ENCODE data around the gene RAB8A.
"Not testable (repeated sequence)": the region's sequence is repeated elsewhere in the genome, so short reads cannot be mapped to it uniquely, and the experiment has no call there.

RAB8A gene

DNA sequence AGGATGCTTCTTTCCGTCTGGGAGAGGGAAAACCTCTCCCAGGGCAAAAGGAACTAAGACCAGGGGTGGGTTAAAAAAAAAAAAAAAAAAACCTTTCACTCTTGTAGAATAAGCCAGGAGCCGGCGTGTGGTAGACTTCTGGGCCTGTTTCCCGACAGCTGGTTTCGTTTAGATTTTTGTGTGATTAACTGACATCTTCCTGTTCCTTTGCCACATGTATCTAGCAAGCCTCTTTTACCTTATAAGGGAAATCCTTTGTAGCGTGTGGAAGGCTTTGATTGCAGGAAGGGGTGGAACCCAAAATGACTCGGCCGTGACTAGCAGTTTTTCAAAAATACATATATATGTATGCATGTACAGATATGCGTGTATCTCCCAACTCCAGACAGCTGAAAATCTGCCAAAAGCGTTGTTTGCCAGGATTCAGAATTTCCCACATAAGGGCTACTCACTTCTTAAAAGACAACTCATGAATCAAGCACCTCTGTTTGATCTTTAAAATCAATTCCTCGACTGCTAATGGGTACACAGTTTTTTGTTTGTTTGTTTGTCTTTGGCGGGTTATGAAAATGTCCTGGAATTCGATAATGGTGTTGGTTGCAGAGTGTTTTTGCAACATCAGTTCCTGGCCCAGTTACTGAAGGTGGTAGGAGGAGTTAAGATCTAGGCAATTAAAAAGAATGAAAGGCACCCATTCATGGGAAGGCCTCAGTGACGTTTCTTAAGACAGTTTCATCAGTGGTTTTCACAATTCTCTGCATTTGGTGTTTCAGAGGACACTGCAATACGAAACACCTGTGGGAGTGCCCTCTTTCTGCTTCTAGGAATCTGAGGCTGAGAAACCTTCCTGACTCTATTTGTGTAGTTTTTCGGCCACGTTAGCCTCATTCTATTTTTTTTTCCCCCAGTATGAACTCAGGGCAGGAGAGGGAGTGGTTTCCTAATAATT, 32.7 kb upstream of the RAB8A start:
- DNase-seq (ENCODE audit: low read depth), result peak; percentile 67

DNA sequence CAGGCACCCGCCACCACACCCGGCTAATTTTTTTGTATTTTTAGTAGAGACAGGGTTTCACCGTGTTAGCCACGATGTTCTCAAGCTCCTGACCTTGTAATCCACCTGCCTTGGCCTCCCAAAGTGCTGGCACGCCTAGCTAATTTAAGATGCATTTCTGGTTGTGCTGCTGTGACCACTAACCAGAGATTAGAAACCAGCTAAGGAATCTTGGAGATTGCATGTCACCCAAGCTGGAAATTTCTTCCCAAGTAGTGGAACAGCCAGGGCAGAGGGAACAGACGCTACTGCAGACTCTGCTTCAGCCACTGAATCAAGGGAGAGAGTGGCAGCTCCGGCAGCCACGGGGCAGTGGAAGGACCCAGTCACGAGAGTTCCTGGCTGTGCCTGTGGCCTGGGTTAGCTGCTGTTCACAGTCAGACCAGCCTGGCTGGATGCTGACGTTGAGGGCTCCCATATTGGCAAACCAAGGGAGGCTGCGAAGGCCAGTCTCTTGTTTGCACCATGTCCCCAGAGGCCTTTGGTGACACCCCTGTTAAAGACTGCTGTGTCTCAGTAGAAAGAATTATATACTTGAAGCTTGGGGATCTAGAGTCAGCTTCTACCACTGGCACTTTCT, 27.5 kb upstream of the RAB8A start:
- DNase-seq (ENCODE audit: low read depth), result no peak

DNA sequence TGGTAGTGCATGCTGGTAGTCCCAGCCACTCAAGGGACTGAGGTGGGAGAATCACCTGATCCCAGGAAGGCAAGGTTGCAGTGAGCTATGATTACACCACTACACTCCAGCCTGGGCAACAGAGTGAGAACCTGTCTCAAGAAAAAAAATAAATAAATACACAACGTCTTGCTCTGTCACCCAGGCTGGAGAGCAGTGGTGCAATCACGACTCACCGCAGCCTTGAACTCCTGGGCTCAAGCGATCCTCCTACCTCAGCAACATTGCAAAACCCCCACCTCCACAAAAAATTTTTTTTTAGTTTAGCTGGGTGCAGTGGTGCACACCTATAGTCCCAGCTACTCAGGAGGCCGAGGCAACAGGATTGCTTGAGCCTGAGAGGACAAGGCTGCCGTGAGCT, 26.6 kb upstream of the RAB8A start:
- no peak for DNase-seq (ENCODE audit: low read depth)

DNA sequence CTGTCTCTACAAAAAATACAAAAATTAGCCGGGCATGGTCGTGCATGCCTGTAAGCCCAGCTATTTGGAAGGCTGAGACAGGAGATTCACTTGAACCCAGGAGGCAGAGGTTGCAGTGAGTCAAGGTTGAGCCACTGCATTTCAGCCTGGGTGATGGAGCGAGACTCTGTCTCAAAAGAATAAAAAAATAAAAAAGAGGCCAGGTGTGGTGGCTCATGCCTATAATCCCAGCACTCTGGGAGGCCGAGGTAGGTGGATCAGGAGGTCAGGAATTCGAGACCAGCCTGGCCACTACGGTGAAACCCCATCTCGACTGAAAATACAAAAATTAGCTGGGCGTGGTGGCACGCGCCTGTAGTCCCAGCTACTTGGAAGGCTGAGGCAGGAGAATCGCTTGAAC, 24.3 kb upstream of the RAB8A start:
- DNase-seq (ENCODE audit: low read depth), result not testable (repeated sequence)

- no peak for DNase-seq (ENCODE audit: low read depth)
These were observed 23.7 kb upstream of the RAB8A start for GRCh38 chr19:16087940-16088339.

- DNase-seq (ENCODE audit: low read depth), result no peak
These were observed 23.2 kb upstream of the RAB8A start for GRCh38 chr19:16088351-16089009.

DNA sequence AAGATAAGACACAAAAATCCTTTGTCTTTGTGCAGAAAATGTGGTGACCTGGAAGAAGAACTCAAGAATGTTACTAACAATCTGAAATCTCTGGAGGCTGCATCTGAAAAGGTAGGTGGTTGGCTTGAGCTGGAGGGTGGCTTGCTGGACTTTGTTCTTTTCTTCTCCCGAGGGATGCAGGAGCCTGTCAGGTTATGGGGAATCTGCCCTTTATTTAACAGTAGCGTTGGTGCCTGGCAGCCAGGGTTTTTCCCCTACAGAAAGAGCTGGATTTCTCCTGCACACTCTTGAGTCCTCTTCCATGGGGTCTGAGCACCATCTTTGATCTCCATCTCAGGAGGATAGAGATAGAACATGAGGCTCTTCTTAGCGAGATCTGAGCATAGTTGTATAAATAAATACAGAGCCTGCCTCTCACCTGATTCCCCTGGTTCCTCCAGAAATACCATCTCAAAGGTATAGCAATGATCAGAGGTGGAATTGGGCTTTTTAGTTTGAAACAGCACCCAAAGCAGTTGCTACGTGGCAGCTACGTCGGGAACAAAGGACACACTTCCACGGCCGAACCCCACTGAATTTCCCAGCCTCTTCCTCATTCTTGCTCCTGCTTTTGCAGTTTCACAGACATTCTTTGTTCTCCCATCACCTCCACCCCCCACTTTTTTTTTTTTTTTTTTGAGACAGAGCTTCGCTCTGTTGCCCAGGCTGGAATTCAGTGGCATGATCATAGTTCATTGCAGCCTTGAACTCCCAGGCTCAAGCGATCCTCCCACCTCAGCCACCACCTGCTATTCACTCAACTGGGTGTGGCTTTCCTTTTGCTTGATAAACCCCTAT, 22.5 kb upstream of the RAB8A start:
- no peak for DNase-seq (ENCODE audit: low read depth)

- no peak for DNase-seq (ENCODE audit: low read depth)
These were observed 19.9 kb upstream of the RAB8A start for GRCh38 chr19:16091546-16092475.

DNA sequence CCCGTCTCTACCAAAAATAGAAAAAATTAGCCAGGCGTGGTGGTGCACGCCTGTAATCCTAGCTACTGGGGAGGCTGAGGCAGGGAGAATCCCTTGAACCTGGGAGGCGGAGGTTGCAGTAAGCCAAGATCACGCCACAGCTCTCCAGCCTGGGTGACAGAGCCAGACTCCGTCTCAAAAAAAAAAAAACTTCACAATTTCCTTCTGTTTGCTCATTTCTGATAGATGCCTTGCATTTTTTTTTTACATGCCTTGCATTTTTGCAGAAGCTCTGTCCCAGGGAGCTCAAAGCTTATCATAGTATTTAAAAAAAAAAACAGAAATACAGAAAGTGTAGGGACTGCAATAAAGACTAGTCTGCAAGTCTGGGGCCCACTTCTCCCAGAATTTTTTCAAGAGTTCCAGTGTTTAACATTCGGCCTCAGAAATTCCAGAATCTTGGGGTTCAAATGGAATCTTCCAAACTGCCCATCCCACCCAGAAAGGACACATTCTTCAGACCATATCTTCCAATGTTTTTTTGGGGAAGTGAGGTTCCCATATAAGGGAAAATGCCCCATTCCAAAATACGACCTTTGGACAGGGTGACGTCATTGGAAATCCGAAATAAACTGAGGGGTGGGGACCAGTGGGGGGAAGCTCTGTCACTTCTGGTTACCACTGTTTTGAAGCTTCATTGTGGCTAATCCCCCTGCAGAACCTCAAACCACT, 17.2 kb upstream of the RAB8A start:
- no peak for DNase-seq (ENCODE audit: low read depth)

DNA sequence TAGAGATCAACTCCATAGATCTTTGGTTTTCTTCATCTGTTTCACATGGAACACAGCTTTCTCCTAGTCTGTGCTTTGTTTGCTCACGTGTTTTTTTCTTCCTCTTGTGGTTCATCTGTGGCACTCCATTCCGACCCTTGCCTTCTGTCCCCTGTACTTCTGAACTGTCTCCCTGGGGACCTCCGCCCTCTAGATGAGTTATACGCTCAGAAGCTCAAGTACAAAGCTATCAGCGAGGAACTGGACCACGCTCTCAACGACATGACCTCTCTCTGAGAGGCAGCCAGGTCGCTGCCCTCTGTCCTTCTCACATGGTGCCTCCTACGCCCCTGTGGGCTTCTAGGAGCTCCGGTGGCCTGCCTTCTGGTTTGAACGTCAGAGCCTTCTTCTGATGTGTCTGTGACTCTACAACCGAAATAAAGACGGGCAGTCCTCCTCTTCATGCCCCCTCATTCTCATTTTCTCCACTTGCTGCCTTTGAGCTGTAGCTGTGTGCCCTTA, 16.6 kb upstream of the RAB8A start:
- DNase-seq (ENCODE audit: low read depth), result no peak

DNA sequence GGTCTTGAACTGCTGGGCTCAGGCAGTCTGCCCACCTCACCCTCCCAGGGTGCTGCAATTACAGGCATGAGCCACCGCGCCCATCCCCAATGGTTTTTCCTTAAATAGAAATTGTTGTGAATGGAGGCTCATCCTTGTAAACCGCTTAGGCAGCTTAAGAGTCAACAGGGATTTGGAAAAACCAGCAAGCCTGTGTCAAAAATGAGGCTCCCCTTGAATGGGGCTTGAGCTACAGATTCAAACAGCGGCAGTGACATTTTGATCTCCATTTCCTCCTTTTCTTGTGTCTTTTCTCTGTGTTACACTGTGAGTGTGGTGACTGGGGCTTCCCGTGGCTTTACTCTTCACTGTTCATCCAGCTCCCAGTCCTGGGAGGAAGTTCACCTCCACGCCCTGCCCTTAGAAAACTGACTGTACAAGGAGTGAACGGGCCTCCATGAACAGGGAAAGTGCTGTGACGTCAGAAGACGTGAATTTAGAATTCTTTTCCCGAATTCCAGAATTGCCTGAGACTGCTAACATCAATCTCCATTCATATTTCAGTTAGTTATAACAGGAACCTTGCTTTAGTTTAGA, 15.3 kb upstream of the RAB8A start:
- DNase-seq (ENCODE audit: low read depth), result no peak

- DNase-seq (ENCODE audit: low read depth), result no peak
These were observed 13.3 kb upstream of the RAB8A start for GRCh38 chr19:16098416-16098768.

DNA sequence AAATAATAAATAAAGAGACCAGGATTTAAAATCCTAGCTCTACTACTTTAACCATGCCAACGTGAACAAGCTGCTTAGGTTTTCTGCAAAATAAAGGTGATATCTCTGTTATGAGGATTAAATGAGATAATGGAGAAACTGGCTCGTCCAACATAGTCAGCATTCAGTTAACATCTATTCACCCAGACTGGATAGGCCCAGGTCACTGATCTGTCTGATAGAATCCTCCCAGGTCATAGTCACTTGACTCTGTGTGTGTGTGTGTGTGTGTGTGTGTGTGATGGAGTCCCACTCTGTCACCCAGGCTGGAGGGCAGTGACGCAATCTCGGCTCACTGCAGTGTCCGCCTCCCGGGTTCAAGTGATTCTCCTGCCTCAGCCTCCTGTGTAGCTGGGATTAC, 12.9 kb upstream of the RAB8A start:
- DNase-seq (ENCODE audit: low read depth), result no peak

DNA sequence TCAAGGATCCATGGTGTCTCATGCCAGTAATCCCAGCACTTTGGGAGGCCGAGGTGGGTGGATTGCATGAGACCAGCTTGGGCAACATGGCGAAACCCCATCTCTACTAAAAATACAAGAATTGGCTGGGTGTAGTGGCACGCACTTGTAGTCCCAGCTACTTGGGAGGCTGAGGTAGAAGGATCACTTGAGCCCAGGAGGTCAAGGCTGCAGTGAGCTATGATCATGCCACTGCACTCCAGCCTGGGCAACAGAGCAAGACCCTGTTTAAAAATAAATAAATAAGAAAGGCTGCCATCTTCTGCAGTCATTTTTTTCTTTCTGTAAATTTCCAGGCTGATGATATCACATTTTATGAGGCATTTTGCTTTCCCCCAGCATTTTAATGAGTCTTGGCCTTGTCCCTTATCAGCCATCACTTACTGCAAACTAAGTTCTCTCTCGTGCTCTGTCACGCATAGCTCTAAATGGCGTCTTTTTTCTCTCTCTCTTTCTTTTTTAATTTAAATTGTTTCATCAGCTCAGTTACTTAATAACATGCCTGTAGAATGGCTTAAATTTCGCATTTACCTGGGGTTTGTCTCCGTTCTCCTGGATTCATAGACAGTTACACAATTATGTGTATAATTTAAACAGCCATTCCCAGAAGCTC, 12.2 kb upstream of the RAB8A start:
- DNase-seq (ENCODE audit: low read depth), result not testable (repeated sequence)

- DNase-seq (ENCODE audit: low read depth), result no peak
These were observed 11.2 kb upstream of the RAB8A start for GRCh38 chr19:16100524-16100923.

DNA sequence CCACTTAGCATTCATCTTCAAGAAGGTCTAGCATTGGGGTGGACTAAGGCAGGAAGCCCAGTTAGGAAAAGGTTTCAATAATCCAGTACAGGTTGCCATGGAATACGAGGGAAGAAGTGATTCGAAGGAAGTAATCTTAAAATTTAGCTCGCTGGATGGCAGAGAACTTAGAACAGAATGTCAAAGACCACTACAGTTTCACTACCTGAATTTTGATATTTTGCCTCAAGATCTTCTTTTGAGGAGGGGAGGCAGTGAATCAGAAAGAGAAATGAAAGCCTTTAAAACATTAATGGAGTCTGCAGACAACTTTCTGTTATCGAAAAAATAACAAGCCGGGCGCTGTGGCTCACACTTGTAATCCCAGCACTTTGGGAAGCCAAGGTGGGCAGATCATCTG, 7.0 kb upstream of the RAB8A start:
- no peak for DNase-seq (ENCODE audit: low read depth)

- no peak for DNase-seq (ENCODE audit: low read depth)
These were observed 5.6 kb upstream of the RAB8A start for GRCh38 chr19:16106121-16106520.

DNA sequence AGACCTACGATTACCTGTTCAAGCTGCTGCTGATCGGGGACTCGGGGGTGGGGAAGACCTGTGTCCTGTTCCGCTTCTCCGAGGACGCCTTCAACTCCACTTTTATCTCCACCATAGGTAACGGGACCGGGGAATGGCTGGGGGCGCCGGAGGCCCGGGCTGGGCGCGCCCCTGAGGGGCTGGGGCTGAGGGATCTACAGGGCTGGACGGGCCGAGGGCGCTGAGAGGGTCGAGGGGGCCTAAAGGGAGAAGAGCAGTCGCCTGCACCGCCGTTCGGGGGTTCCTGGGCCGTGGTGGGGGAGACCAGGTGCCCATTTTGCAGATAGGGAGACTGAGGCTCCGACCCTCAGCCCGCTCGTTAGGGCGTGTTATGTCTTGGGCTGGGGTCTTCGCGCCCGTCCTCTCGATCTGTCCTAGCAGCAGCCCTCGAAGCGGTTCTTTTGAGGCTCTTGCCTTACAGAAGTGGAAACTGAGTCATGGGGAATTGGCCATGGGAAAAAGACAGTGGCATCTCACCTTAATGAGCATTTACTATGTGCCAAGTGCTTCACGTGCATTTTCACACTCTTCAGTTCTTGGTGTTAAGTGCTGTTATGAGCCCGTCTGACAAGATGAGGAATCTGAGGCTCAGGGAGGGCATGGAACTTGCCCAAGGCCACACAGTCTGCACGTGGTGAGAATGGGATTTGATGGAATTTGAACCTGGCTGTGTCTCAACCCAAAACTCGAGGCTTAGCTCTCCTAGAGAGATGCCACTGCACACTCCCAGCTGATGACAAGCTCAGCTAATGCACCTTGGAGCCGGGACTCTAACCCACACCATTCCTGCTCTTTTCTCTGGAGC, 442 bp downstream of the RAB8A start:
- DNase-seq (ENCODE audit: low read depth), result no peak
